ENCODE measurements around the gene CLASP2.

- TF ChIP-seq CTCF (IDR thresholded peaks at IDR 0.05) (no peak), POLR2A (IDR thresholded peaks at IDR 0.05) (no peak)
These were observed 179.2 kb downstream of the CLASP2 start for GRCh38 chr3:33538678-33539339.

All from body of pancreas (tissue), 4 donors.